ENCODE data around the gene SMIM23.

DNA sequence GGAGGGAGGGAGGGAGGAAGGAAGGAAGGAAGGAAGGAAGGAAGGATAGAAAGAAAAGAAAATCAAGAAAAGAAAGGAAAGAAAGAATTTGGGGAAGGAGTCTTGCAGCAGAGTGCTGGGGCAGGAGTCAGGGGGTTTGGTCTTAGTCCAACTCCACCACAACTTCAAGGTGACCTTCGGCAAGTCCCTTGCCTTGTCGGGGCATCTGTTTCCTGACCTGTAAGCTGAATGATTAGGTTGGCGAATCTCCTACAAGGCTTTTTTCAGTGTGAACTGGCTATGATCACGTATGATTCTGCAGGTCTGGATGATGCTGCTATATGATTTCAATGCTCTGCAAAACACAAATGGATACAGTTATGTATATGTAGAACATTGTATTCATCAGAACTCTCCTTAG, 20.1 kb downstream of the SMIM23 start:
- no peak for TF ChIP-seq CTCF (conservative IDR thresholded peaks at IDR 0.05; ENCODE audit: low read depth, low read length)
- TF ChIP-seq EZH2 (IDR thresholded peaks at IDR 0.05; ENCODE audit: borderline replicate concordance, low read depth, low read length, poor library complexity, severe bottlenecking), result no peak

Data from A673 (cell line).